RKO (cell line): ENCODE measurements around the gene NDRG2.
"Not testable (repeated sequence)": the region's sequence is repeated elsewhere in the genome, so short reads cannot be mapped to it uniquely, and the experiment has no call there.

Experiments used
- DNase-seq: peaks from one replicate; pipeline ENCODE4 v3.0.0-alpha.2; 2016; ENCODE audit warnings: low spot score

Gene NDRG2

DNA sequence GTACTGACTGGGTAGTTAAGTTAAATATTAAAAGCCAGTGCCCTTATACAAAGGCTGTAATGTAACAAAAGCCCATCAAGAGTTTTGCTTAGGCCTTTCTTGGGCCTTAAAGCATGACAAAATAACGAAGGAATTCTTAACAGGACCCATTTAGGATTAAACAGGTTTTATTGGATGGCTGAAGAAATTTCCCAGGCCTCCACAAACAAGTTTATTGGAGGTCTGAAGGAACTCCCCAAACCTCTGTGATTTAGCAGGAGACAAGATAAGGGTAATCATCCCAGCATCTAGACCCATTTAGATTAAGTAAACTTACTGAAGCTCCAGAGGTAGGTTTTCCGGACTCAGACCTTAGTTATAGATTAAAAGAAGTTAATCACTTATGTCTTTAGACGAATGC is 15.1 kb downstream of the NDRG2 start:
- DNase-seq: not testable (repeated sequence)

DNA sequence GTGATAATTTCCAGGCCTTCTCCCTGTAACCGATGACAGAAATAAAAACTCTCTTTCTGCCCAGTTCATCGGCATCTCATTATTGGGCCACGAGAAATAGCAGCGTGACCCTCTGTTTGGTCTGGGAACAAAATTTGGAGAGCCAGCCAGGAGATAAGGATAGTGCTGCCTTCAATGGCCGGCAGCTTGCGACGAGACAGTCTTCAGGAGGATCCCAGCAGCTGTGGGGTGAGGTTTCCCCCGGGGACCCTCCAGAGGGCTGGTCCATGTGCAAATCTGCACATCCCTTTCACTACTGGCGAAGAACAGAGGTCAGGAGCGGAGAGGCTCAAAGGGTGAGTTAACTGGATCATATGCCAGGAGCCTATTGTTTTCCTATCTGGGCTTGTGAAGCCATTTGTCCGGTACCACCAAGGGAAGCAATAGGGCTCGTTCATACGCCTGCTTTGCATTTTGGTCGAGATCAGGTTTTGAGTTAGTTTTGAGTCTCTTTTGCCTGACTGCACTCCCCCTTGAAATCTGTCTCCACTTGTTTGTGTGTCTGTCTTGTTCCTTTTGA is 21.0 kb downstream of the NDRG2 start:
- no peak for DNase-seq

- DNase-seq: no peak
Measured at GRCh38 chr14:21001218-21001617, 23.6 kb downstream of the NDRG2 start.

DNA sequence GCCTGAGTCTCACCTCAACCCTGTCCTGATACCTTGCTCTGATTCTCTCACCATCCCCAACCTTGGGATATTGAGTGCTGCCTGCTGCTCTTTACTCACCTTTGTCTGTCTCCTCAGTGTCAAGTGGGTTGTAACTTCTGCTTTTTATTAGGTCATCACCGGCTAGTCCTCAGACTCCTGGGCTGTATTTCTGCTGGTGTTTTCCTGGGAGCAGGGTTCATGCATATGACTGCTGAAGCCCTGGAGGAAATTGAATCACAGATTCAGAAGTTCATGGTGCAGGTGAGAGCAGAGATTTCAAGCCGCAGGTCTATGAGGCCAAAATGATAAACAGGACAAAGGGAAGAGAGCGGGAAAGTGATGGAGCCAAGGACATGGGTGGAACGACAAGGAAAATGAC is 25.3 kb downstream of the NDRG2 start:
- no peak for DNase-seq

DNA sequence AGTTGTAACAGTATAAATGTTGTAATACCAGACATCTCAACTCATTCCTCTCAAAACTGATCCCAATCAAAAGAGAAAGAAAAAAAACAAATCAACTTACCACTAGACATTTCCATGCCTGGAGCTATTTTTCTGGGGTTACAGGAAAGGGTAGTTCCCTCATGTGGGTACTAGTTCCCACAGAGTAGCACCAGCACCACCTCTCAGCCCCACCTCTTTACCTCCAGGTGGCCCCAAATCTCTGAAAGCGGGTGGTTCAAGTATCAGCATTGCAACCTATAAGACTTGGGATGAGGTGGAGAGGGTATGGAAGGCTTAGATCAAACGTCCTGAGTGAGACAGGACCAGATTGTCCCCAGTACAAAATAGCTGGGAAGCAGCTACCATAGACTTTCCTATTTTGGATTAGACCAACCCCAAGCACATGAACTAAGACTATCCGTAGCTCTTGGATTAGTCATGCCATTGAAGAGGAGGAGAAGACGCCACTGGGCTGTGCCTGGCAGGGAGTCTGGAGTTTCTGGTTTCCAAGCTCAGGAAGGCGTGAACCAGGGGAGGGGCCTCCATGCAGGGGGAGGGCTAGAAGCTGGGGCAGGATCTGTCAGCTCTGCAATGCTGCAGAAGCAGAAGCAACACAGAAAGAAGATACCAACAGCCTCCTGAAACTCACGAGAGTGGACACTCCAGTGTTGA is 26.0 kb downstream of the NDRG2 start, which contains the start of gene SLC39A2:
Gene SLC39A2 (plus strand): TSS at position 620 of the 693 bp plus-strand sequence. CDS start 154 bp downstream, outside the sequence.
- DNase-seq: no peak

DNA sequence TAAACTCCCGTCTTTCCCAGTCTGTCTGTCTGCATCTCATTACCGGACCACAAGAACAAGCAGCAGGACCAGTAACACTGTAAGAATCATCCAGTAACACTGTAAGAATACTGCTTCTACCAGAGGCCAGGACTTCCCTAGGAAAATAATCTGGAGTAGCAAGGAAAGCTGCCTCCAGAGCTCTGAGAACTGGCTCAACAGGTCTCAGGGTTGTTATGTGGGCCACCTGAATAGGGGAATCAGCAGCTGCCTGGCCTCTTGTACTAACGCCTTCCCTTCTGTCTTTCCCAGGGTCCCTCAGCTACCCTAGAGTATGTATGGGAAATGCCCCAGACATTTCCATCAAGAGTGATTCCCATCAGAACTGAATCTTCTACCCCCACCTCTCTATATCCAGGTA is 26.7 kb downstream of the NDRG2 start:
- DNase-seq: no peak

- DNase-seq: no peak
Measured at GRCh38 chr14:20997564-20997963, 27.3 kb downstream of the NDRG2 start.

DNA sequence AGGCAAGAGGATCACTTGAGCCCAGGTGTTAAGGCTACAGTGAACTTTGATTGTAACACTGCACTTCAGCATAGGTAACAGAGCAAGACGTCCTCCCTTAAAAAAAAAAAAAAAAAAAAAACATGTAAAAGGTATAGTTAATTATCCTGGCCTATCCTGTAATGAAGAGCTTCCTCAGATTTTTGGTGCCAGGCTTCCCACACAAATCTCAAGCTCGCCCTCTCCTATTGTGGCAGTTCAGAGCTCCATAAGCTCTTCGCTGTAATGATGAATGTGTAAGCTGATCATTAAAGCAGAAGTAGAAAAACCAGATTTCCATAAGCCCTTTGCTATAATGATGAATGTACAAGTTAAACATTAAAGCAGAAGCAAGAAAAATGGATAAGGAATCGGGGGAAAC is 27.7 kb downstream of the NDRG2 start:
- no peak for DNase-seq

DNA sequence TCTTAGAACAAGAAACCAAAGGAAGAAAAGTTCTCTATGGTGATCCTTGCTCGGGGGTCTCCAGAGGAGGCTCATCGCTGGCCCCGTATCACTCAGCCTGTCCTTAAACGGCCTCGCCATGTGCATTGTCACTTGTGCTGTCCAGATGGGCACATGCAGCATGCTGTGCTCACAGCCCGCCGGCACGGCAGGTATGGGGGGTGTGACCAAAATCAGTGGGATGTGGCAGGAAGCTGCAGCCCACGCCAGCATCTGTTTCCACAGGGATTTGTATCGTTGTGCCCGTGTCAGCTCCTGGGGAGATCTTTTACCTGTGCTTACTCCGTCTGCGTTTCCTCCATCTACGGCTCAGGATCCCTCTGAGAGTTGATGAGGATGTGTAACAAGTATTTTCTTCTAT is 28.3 kb downstream of the NDRG2 start:
- DNase-seq: no peak

GRCh38 chr14:20989787-20990600 is 34.9 kb downstream of the NDRG2 start, which contains the start of gene METTL17:
TSS of gene METTL17 (plus strand) at chr14:20989980. CDS start at chr14:20990003, 23 bp downstream.
- peak; percentile 99 for DNase-seq

- DNase-seq: no peak
Measured at GRCh38 chr14:20989471-20989786, 35.4 kb downstream of the NDRG2 start.

- DNase-seq: no peak
Measured at GRCh38 chr14:20988717-20989470, 36.0 kb downstream of the NDRG2 start.

- DNase-seq: peak; percentile 93
Measured at GRCh38 chr14:20986811-20987210, 38.0 kb downstream of the NDRG2 start.

- not testable (repeated sequence) for DNase-seq
Measured at GRCh38 chr14:20985650-20986049, 39.2 kb downstream of the NDRG2 start.

- no peak for DNase-seq
Measured at GRCh38 chr14:20982646-20983369, 42.1 kb downstream of the NDRG2 start.

DNA sequence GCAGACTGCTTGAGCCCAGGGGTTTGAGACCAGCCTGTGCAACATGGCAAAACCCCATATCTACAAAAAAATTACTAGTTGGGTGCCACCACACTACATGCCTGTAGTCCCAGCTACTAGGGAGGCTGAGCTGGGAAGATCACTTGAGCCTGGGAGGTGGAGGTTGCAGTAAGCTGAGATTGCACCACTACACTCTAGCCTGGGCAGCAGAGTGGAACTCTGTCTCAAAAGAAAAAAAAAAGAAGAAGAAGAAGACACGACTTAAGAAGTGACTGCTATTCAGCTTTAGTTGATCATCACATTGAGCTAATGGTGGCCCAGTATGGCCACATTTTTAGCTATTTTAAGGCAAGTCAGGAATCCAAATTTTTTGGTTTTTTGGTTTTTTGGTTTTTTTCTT is 44.0 kb downstream of the NDRG2 start:
- DNase-seq: no peak

DNA sequence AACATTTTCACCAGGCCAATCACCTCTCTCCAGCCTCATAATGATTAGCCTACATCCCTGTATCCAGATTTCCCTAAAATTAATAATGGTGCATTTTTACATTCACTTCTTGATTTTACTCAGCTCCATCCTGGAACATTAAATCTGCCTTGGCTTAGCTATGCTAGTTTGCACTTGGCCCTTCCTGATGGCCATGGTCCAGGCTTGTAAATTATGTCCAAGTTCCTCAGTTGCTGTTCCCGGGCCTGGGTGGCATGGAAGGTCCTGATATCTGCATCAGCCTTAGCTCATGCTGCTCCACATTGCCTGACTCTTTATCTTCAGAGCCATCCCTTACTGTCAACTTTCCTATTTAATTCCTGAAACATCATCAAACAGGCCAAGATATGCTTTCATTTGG is 46.2 kb downstream of the NDRG2 start:
- no peak for DNase-seq

GRCh38 chr14:20976291-20976690 is 48.6 kb downstream of the NDRG2 start:
- no peak for DNase-seq

DNA sequence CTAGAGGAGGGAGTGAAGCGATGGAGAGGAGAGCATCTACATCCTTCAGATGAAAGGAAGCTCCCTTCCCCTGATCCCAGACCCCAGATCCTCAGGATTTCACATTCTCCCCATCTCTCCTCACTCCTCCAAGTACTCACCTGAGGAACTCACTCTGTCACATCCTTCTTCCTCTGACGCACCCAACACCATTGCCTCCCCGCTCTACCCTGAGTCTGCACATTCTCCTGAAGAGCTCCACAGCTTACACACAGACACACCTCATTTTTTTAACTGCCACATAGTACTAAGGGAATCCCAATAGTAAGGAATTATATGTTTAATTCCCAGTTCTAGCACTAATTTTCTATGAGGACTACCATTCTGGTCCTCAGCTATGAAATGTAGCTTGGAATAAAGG is 51.4 kb downstream of the NDRG2 start:
- no peak for DNase-seq

DNA sequence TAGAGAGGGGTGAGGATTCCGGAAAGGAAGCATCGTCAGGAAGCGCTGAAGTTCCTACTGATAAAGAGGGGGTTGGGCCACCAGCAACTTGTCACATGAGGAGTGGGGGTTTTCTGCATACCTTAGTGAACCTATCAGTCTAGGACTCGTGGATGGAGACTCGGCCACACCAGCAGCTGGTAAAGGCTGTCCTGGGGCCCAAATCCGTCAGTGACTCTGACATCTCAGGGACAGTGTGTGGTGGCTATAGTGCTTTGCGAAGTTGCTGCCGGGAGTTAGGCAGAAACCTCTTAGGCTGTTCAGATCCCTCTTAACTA is 53.2 kb downstream of the NDRG2 start:
- DNase-seq: no peak

- peak; percentile 88 for DNase-seq
Measured at GRCh38 chr14:20970983-20971704, 53.7 kb downstream of the NDRG2 start.
